Choroid plexus epithelial cell (primary cell): Measurements from ENCODE around the gene OLIG1.

Experiments
- DNase-seq: peaks from one replicate; pipeline ENCODE4 v3.0.0-alpha.2; 2010; ENCODE audit warnings: low read depth
- H3K4me3 ChIP-seq: 2 replicates; pipeline ENCODE4 v1.5.1; 2011; ENCODE audit warnings: low read depth, mild to moderate bottlenecking, control low read depth, low read length, moderate library complexity
- TF ChIP-seq, protein P1 (sequence below): conservative IDR thresholded peaks from 2 replicates; pipeline ENCODE4 v1.5.1; 2011; ENCODE audit warnings: low read depth, mild to moderate bottlenecking, control low read depth, inconsistent platforms, low read length, moderate library complexity

The OLIG1 gene

DNA sequence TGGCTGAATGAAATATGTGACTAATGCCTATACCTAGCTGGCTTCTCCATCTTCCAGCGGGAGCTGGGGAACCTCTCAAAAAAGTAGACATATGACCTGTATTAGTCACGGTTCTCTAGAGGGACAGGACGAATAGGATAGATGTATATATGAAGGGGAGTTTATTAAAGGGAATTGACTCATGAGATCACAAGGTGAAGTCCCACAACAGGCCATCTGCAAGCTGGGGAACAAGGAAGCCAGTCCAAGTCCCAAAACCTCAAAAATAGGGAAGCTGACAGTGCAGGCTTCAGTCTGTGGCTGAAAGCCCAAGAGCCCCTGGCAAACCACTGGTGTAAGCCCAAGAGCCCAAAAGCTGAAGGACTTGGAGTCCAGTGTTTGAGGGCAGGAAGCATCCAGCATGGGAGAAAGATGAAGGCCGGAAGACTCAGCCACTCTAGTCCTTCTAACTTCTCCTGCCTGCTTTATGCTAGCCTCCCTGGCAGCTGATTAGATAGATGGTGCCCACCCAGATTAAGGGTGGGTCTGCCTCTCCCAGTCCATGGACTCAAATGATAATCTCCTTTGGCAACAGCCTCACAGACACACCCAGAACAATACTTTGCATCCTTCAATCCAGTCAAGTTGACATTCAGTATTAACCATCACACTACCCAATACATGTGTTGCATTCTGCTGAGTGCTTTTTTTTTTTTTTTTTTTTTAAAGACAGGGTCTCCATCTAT, 19.6 kb downstream of the OLIG1 start:
- TF ChIP-seq, protein P1, sequence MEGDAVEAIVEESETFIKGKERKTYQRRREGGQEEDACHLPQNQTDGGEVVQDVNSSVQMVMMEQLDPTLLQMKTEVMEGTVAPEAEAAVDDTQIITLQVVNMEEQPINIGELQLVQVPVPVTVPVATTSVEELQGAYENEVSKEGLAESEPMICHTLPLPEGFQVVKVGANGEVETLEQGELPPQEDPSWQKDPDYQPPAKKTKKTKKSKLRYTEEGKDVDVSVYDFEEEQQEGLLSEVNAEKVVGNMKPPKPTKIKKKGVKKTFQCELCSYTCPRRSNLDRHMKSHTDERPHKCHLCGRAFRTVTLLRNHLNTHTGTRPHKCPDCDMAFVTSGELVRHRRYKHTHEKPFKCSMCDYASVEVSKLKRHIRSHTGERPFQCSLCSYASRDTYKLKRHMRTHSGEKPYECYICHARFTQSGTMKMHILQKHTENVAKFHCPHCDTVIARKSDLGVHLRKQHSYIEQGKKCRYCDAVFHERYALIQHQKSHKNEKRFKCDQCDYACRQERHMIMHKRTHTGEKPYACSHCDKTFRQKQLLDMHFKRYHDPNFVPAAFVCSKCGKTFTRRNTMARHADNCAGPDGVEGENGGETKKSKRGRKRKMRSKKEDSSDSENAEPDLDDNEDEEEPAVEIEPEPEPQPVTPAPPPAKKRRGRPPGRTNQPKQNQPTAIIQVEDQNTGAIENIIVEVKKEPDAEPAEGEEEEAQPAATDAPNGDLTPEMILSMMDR: no peak

DNA sequence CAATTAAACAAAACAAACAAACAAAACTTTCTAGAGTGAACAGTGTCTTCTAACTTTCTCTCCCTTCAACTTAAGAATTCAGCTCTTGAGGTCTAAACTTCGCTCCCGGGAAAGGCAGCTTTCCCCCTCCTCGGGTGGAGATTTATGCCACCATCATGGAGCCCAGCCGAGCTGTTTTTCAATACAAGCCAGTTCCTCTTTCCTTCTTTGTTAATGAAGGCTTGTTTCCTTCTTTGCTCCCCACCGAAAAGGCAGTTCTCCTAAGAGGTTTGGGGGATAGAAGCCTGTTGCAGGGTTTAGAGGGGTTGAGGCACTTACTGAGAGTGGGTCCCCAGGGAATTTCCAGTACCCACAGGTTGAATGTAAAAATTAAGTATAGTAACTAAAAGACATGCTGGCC, 26.5 kb downstream of the OLIG1 start:
- no peak for DNase-seq
- no peak overlapping the region for H3K4me3 ChIP-seq
- TF ChIP-seq, protein P1: no peak

More for the DNA sequence above, 19.6 kb downstream of the OLIG1 start:
- H3K4me3 ChIP-seq: no peak overlapping the region
- no peak for DNase-seq

DNA sequence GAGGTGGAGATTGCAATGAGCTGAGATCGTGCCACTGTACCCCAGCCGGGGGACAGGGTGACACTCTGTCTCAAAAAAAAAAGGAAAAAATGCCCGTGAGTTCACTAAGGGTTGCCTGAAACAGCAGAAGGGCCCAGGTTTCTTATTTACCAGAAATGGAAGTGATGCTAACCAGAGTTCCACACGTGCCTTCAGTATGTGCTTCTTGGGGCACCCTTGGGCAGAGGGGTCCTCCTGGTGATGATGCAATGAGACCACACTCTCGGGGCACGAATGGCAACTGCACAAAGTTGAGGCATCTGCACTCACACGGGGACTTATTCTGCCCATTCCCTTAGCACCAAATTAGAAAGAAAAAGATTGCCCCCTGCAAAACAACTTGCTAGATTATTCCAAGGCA, 29.2 kb downstream of the OLIG1 start:
- H3K4me3 ChIP-seq: no peak overlapping the region
- DNase-seq: no peak
- TF ChIP-seq, protein P1: no peak

DNA sequence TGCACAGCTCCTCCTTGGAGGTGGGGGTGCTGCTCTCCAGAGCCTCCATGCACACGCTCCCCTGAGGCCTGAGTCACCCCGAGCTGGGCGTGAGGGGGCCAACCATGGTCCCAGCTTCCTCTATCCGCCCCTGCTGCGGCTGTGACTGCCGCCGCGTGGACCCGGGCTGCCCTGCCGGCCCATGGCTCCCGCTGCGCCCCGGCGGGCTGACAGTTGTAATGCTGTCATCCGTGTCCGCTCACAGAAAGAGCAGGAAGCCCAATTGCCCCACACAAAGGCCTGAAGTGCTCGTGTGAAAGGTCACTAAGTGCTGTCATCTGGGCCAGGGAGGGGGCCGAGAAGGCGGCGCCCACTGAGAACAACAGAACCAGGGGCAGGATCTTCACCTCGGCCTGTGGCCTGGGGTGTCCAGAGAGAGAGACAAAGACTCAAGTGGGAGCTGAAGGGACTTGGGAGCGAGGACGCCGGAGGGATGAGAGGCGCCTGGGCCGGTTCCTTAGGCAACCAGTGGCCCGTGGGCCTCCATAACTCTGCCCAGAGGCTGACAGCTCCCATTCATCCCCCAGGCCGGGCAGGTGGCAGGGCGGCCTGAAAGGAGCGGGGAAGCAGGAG, 31.5 kb downstream of the OLIG1 start:
- no peak for DNase-seq
- TF ChIP-seq, protein P1: no peak
- no peak overlapping the region for H3K4me3 ChIP-seq

DNA sequence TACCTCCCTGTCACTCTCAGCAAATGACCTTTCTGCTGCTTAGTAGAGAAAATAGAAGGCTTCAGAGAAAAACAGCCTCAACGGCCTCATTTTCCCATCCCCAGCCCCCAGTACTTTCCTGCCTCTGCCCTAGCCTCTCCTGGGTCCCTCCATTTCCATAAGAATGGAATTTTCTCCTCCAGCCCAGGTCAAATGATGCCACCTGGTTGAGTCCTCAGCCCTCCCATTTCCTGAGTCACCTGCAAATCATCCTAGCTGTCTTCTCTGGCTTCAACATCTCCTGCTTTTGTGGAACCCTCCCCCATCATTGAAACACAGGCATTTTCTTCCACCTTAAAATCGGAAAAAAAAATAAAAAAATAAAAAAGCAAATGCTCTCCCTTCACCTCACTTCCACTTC, 35.1 kb downstream of the OLIG1 start:
- no peak for DNase-seq
- no peak overlapping the region for H3K4me3 ChIP-seq

DNA sequence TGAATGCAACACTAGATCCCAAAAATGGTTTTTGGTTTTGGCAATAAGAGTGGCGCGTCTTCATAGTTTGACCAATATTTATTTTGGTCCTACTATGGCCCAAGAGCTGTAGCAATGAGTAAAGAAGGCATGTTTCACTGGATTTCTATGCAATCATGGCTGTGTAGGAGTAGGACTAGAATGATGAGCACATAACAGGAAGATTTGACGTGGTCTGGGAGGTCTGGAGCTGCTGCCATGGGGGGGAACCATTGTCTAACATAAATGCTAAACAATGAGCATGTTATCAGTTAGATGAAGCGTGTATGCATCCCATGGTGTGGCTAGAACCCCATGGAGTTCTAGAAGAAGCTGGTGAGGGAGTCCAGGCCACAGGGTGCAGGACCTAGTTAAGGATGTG, 38.3 kb downstream of the OLIG1 start:
- no peak for DNase-seq
- no peak overlapping the region for H3K4me3 ChIP-seq
- TF ChIP-seq, protein P1: no peak

More for the DNA sequence above, 35.1 kb downstream of the OLIG1 start:
- TF ChIP-seq, protein P1: no peak
